ENCODE data around the gene NCOA7.

- TF ChIP-seq, protein P1, sequence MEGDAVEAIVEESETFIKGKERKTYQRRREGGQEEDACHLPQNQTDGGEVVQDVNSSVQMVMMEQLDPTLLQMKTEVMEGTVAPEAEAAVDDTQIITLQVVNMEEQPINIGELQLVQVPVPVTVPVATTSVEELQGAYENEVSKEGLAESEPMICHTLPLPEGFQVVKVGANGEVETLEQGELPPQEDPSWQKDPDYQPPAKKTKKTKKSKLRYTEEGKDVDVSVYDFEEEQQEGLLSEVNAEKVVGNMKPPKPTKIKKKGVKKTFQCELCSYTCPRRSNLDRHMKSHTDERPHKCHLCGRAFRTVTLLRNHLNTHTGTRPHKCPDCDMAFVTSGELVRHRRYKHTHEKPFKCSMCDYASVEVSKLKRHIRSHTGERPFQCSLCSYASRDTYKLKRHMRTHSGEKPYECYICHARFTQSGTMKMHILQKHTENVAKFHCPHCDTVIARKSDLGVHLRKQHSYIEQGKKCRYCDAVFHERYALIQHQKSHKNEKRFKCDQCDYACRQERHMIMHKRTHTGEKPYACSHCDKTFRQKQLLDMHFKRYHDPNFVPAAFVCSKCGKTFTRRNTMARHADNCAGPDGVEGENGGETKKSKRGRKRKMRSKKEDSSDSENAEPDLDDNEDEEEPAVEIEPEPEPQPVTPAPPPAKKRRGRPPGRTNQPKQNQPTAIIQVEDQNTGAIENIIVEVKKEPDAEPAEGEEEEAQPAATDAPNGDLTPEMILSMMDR (IDR thresholded peaks at IDR 0.05) = no peak
- no peak for TF ChIP-seq POLR2A (IDR thresholded peaks at IDR 0.05)
These were observed 45.7 kb downstream of the NCOA7 start for GRCh38 chr6:125836466-125836865.

Measured in stomach (tissue), 4 donors.